Mesendoderm (in vitro differentiated cells): ENCODE results near the gene C1orf210.

Source experiments
- DNase-seq: peaks from one replicate; pipeline ENCODE4 v3.0.0; 2013
- H2AK5ac ChIP-seq: 2 replicates; pipeline ENCODE4 v1.6.1; 2013; ENCODE audit warnings: low read length, inconsistent platforms
- H2BK120ac ChIP-seq: 2 replicates; pipeline ENCODE4 v1.6.1; 2013; ENCODE audit warnings: low read depth, mild to moderate bottlenecking, low read length, moderate library complexity, mixed read lengths
- H2BK15ac ChIP-seq: replicated peaks from 2 replicates; pipeline ENCODE4 v1.6.1; 2013; ENCODE audit warnings: low read depth, mild to moderate bottlenecking, moderate library complexity
- H2BK5ac ChIP-seq: 2 replicates; pipeline ENCODE4 v1.6.1; 2013; ENCODE audit warnings: low read length, inconsistent platforms
- H3K18ac ChIP-seq: 2 replicates; pipeline ENCODE4 v1.6.1; 2013; ENCODE audit warnings: mild to moderate bottlenecking, low read length, mixed read lengths
- H3K23ac ChIP-seq: one replicate; pipeline ENCODE4 v1.6.1; 2013; ENCODE audit warnings: low read length
- H3K27ac ChIP-seq: 2 replicates; pipeline ENCODE4 v1.5.1; 2013; ENCODE audit warnings: low read depth, mild to moderate bottlenecking, inconsistent platforms, low read length, moderate library complexity
- H3K27me3 ChIP-seq: 2 replicates; pipeline ENCODE4 v1.6.1; 2013; ENCODE audit warnings: low read length, control low read depth, mild to moderate bottlenecking, inconsistent platforms; ENCODE audit not compliant: insufficient read depth, poor library complexity
- H3K36me3 ChIP-seq: 2 replicates; pipeline ENCODE4 v1.6.1; 2013; ENCODE audit warnings: low read length, inconsistent platforms; ENCODE audit not compliant: control insufficient read depth, insufficient read depth
- H3K4ac ChIP-seq: one replicate; pipeline ENCODE4 v1.6.1; 2013; ENCODE audit warnings: low read depth, mild to moderate bottlenecking, low read length, moderate library complexity
- H3K4me1 ChIP-seq: 2 replicates; pipeline ENCODE4 v1.6.1; 2013; ENCODE audit warnings: low read depth, low read length, inconsistent platforms; ENCODE audit not compliant: control insufficient read depth
- H3K4me2 ChIP-seq: 2 replicates; pipeline ENCODE4 v1.6.1; 2013; ENCODE audit warnings: low read length
- H3K4me3 ChIP-seq: 2 replicates; pipeline ENCODE4 v1.5.1; 2013; ENCODE audit warnings: mild to moderate bottlenecking, low read length
- H3K56ac ChIP-seq: one replicate; pipeline ENCODE4 v1.6.1; 2013; ENCODE audit warnings: low read length
- H3K79me1 ChIP-seq: 2 replicates; pipeline ENCODE4 v1.6.1; 2013; ENCODE audit warnings: low read length, inconsistent platforms
- H3K79me2 ChIP-seq: 2 replicates; pipeline ENCODE4 v1.6.1; 2013; ENCODE audit warnings: mild to moderate bottlenecking, low read length; ENCODE audit not compliant: control insufficient read depth, insufficient read depth
- H3K9ac ChIP-seq: 2 replicates; pipeline ENCODE4 v1.6.1; 2013; ENCODE audit warnings: low read length, inconsistent platforms
- H4K5ac ChIP-seq: one replicate; pipeline ENCODE4 v1.6.1; 2013; ENCODE audit warnings: low read length
- H4K8ac ChIP-seq: one replicate; pipeline ENCODE4 v1.6.1; 2013; ENCODE audit warnings: low read depth, mild to moderate bottlenecking, control low read depth, low read length, moderate library complexity
- WGBS: extraction: QIAGEN DNeasy Blood & Tissue Kit; methylation state at CpG from one replicate; pipeline ENCODE4 v1.1.7; 2013; ENCODE audit warnings: low lambda C conversion rate, missing lambda C conversion rate; ENCODE audit not compliant: insufficient coverage; ENCODE audit errors: extremely low coverage; 5-methylcytosine and 5-hydroxymethylcytosine counted together

C1orf210 gene

GRCh38 chr1:43288058-43288784 lies 2.8 kb upstream of the C1orf210 start:
- H3K27ac ChIP-seq: no peak overlapping the region
- no CpG with 5 or more reads among the region's 9 CpGs for WGBS
- H4K8ac ChIP-seq: no peak overlapping the region

GRCh38 chr1:43286533-43286932 lies 1.2 kb upstream of the C1orf210 start:
- no peak overlapping the region for H3K27ac ChIP-seq
- H3K79me1 ChIP-seq: no peaks in the 10 kb centered on the region
- no peaks in the 10 kb centered on the region for H3K36me3 ChIP-seq
- H4K8ac ChIP-seq: no peak overlapping the region
- H2BK15ac ChIP-seq: no peak overlapping the region
- no peaks in the 10 kb centered on the region for H3K27me3 ChIP-seq
- H2BK120ac ChIP-seq: no peak overlapping the region
- no peak overlapping the region for H3K18ac ChIP-seq
- H3K4ac ChIP-seq: no peak overlapping the region
- no peak overlapping the region for H3K4me3 ChIP-seq
- H3K9ac ChIP-seq: no peak overlapping the region
- peaks cover 7% of the 10 kb centered on the region for H3K4me1 ChIP-seq
- H2AK5ac ChIP-seq: no peak overlapping the region
- H4K5ac ChIP-seq: no peak overlapping the region
- DNase-seq: no peak
- WGBS: no CpG with 5 or more reads among the region's 5 CpGs
- H3K23ac ChIP-seq: no peak overlapping the region
- H3K79me2 ChIP-seq: no peaks in the 10 kb centered on the region
- no peak overlapping the region for H2BK5ac ChIP-seq
- no peak overlapping the region for H3K4me2 ChIP-seq
- no peak overlapping the region for H3K56ac ChIP-seq

More at GRCh38 chr1:43288058-43288784, 2.8 kb upstream of the C1orf210 start:
- Histone ChIP-seq H3K18ac (no peak overlapping the region), H3K4me2 (no peak overlapping the region), H3K4ac (no peak overlapping the region), H3K4me3 (no peak overlapping the region), H3K9ac (no peak overlapping the region), H2BK5ac (no peak overlapping the region), H3K79me1 (no peaks in the 10 kb centered on the region), H3K36me3 (no peaks in the 10 kb centered on the region), H3K79me2 (no peaks in the 10 kb centered on the region), H2BK120ac (no peak overlapping the region), H4K5ac (no peak overlapping the region), H2AK5ac (no peak overlapping the region), H3K4me1 (peaks cover 7% of the 10 kb centered on the region), H2BK15ac (no peak overlapping the region), H3K56ac (no peak overlapping the region), H3K23ac (no peak overlapping the region), H3K27me3 (no peaks in the 10 kb centered on the region)
- no peak for DNase-seq

- H3K27ac ChIP-seq: no peak overlapping the region
These were observed 734 bp upstream of the C1orf210 start for GRCh38 chr1:43286115-43286514.

GRCh38 chr1:43284546-43285110 lies 753 bp downstream of the C1orf210 start:
- Histone ChIP-seq H4K8ac (no peak overlapping the region), H3K4me3 (no peak overlapping the region), H3K4me2 (no peak overlapping the region), H3K27ac (no peak overlapping the region), H3K36me3 (no peaks in the 10 kb centered on the region), H3K79me2 (no peaks in the 10 kb centered on the region), H3K56ac (peak overlapping the region; percentile 47), H3K9ac (no peak overlapping the region), H3K27me3 (no peaks in the 10 kb centered on the region), H2BK120ac (no peak overlapping the region), H3K4ac (no peak overlapping the region), H4K5ac (no peak overlapping the region), H3K4me1 (peaks cover 7% of the 10 kb centered on the region), H2AK5ac (peak overlapping the region; percentile 27), H3K18ac (no peak overlapping the region), H2BK5ac (no peak overlapping the region), H3K23ac (no peak overlapping the region), H3K79me1 (no peaks in the 10 kb centered on the region), H2BK15ac (no peak overlapping the region)
- no peak for DNase-seq
- no CpG with 5 or more reads among the region's 12 CpGs for WGBS

More at GRCh38 chr1:43286115-43286514, 734 bp upstream of the C1orf210 start:
- H3K4me1 ChIP-seq: peaks cover 7% of the 10 kb centered on the region
- no peak overlapping the region for H3K56ac ChIP-seq
- no peak overlapping the region for H2BK15ac ChIP-seq
- no peak overlapping the region for H3K4me3 ChIP-seq
- no peak overlapping the region for H3K4me2 ChIP-seq
- no peak for DNase-seq
- H4K5ac ChIP-seq: no peak overlapping the region
- no peak overlapping the region for H3K9ac ChIP-seq
- H3K27me3 ChIP-seq: no peaks in the 10 kb centered on the region
- no peak overlapping the region for H3K4ac ChIP-seq
- H2BK120ac ChIP-seq: no peak overlapping the region
- H2AK5ac ChIP-seq: no peak overlapping the region
- H3K79me2 ChIP-seq: no peaks in the 10 kb centered on the region
- H3K79me1 ChIP-seq: no peaks in the 10 kb centered on the region
- no peak overlapping the region for H4K8ac ChIP-seq
- H2BK5ac ChIP-seq: no peak overlapping the region
- H3K36me3 ChIP-seq: no peaks in the 10 kb centered on the region
- WGBS: no CpG with 5 or more reads among the region's 11 CpGs
- no peak overlapping the region for H3K23ac ChIP-seq
- no peak overlapping the region for H3K18ac ChIP-seq

- WGBS: no CpG with 5 or more reads among the region's 3 CpGs
- Histone ChIP-seq H4K8ac (no peak overlapping the region), H3K79me1 (no peaks in the 10 kb centered on the region)
These were observed 1.3 kb downstream of the C1orf210 start for GRCh38 chr1:43284065-43284464.

More at GRCh38 chr1:43284065-43284464, 1.3 kb downstream of the C1orf210 start:
- no peaks in the 10 kb centered on the region for H3K36me3 ChIP-seq
- no peak overlapping the region for H2BK5ac ChIP-seq
- H3K27me3 ChIP-seq: no peaks in the 10 kb centered on the region
- peaks cover 7% of the 10 kb centered on the region for H3K4me1 ChIP-seq
- H3K23ac ChIP-seq: no peak overlapping the region
- no peak overlapping the region for H3K27ac ChIP-seq
- H4K5ac ChIP-seq: no peak overlapping the region
- no peak overlapping the region for H3K56ac ChIP-seq
- DNase-seq: no peak
- no peaks in the 10 kb centered on the region for H3K79me2 ChIP-seq
- H3K4me2 ChIP-seq: no peak overlapping the region
- no peak overlapping the region for H2BK120ac ChIP-seq
- H3K4me3 ChIP-seq: no peak overlapping the region
- no peak overlapping the region for H2AK5ac ChIP-seq
- no peak overlapping the region for H3K4ac ChIP-seq
- H3K9ac ChIP-seq: no peak overlapping the region
- H2BK15ac ChIP-seq: no peak overlapping the region
- no peak overlapping the region for H3K18ac ChIP-seq
